ENCODE results near the gene CRYZL1.
A peak's percentile ranks its signal among the peaks of the same experiment; 100 is the strongest.

The CRYZL1 gene

DNA sequence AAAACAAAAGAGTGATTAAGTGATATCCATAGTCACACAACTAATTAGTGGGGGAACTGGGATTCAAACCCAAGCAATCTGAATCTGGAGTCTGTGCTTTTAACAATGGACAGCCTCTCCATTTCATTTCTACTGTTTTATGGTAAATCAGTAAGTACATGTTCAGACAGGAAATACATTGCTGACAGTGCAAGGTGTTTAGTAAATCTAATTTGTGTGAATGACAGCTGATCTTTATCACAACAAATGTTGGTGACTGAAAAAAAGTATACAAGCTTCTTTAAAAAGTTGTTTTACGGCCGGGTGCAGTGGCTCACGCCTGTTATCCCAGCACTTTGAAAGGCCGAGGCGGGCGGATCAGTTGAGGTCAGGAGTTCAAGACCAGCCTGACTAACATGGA lies 73.6 kb downstream of the CRYZL1 start:
- Histone ChIP-seq H3K4me2 (ENCODE audit: low read length, poor library complexity, severe bottlenecking) (no peak overlapping the region), H4K91ac (ENCODE audit: low read length) (no peak overlapping the region), H3K9ac (ENCODE audit: low read length) (no peak overlapping the region), H2BK15ac (ENCODE audit: low read depth, poor library complexity, severe bottlenecking) (no peak overlapping the region), H3K14ac (ENCODE audit: low read length in 2 of 2) (no peak overlapping the region), H3K27me3 (ENCODE audit: control insufficient read depth in 1 of 2, insufficient read depth in 1 of 2, low read length in 2 of 2) (no peaks in the 10 kb centered on the region), H3K4ac (ENCODE audit: low read depth in 1 of 2, low read length in 2 of 2) (no peak overlapping the region), H3K36me3 (ENCODE audit: control insufficient read depth in 1 of 2, insufficient read depth in 2 of 2, low read depth in 1 of 2, low read length in 2 of 2) (peaks cover 13 to 93% of the 10 kb centered on the region in 2 experiments), H3K23ac (ENCODE audit: low read length in 2 of 2) (no peak overlapping the region), H2AFZ (ENCODE audit: low read depth, low read length) (no peak overlapping the region), H3K27ac (ENCODE audit: low read length, poor library complexity, severe bottlenecking) (no peak overlapping the region), H3K4me3 (ENCODE audit: insufficient read depth in 1 of 2, low read depth in 1 of 2, low read length in 2 of 2) (no peak overlapping the region), H3K79me1 (replicated peaks; ENCODE audit: low read length, poor library complexity, severe bottlenecking) (peaks cover 3% of the 10 kb centered on the region), H3K4me1 (ENCODE audit: control insufficient read depth, insufficient read depth, low read depth, low read length) (peaks cover 4% of the 10 kb centered on the region), H2BK12ac (ENCODE audit: low read length in 2 of 2) (no peak overlapping the region), H2BK120ac (ENCODE audit: low read depth, low read length) (no peak overlapping the region), H3K18ac (ENCODE audit: low read depth in 1 of 2, low read length in 2 of 2) (no peak overlapping the region), H4K8ac (ENCODE audit: low read length) (no peak overlapping the region), H3K9me3 (ENCODE audit: control insufficient read depth, low read length) (no peaks in the 10 kb centered on the region), H2BK5ac (ENCODE audit: low read depth, low read length, poor library complexity, severe bottlenecking) (no peak overlapping the region), H2AK5ac (ENCODE audit: low read length, severe bottlenecking) (no peak overlapping the region)
- WGBS, result 93% methylated on average over 6 of the region's 6 CpGs
- no peak for DNase-seq

GRCh38 chr21:33566514-33566913 lies 75.0 kb downstream of the CRYZL1 start:
- H2BK15ac ChIP-seq (ENCODE audit: low read depth, poor library complexity, severe bottlenecking), result no peak overlapping the region
- no peak overlapping the region for H3K14ac ChIP-seq (ENCODE audit: low read length in 2 of 2)
- H3K9ac ChIP-seq (ENCODE audit: low read length), result no peak overlapping the region
- H3K18ac ChIP-seq (ENCODE audit: low read depth in 1 of 2, low read length in 2 of 2), result no peak overlapping the region
- 100% methylated on average over 1 of the region's 2 CpGs for WGBS
- H3K79me1 ChIP-seq (replicated peaks; ENCODE audit: low read length, poor library complexity, severe bottlenecking), result peaks cover 3% of the 10 kb centered on the region
- DNase-seq, result no peak
- no peak overlapping the region for H3K4me3 ChIP-seq (ENCODE audit: insufficient read depth in 1 of 2, low read depth in 1 of 2, low read length in 2 of 2)
- no peak overlapping the region for H2BK5ac ChIP-seq (ENCODE audit: low read depth, low read length, poor library complexity, severe bottlenecking)
- H4K8ac ChIP-seq (ENCODE audit: low read length), result no peak overlapping the region
- no peaks in the 10 kb centered on the region for H3K9me3 ChIP-seq (ENCODE audit: control insufficient read depth, low read length)
- H2AFZ ChIP-seq (ENCODE audit: low read depth, low read length), result no peak overlapping the region
- H3K36me3 ChIP-seq (ENCODE audit: control insufficient read depth in 1 of 2, insufficient read depth in 2 of 2, low read depth in 1 of 2, low read length in 2 of 2), result peaks cover 13 to 94% of the 10 kb centered on the region in 2 experiments
- no peak overlapping the region for H2BK12ac ChIP-seq (ENCODE audit: low read length in 2 of 2)
- H3K4me2 ChIP-seq (ENCODE audit: low read length, poor library complexity, severe bottlenecking), result no peak overlapping the region
- no peak overlapping the region for H4K91ac ChIP-seq (ENCODE audit: low read length)
- no peak overlapping the region for H2AK5ac ChIP-seq (ENCODE audit: low read length, severe bottlenecking)
- no peak overlapping the region for H3K4ac ChIP-seq (ENCODE audit: low read depth in 1 of 2, low read length in 2 of 2)
- no peak overlapping the region for H2BK120ac ChIP-seq (ENCODE audit: low read depth, low read length)
- peaks cover 4% of the 10 kb centered on the region for H3K4me1 ChIP-seq (ENCODE audit: control insufficient read depth, insufficient read depth, low read depth, low read length)
- no peaks in the 10 kb centered on the region for H3K27me3 ChIP-seq (ENCODE audit: control insufficient read depth in 1 of 2, insufficient read depth in 1 of 2, low read length in 2 of 2)
- no peak overlapping the region for H3K23ac ChIP-seq (ENCODE audit: low read length in 2 of 2)
- H3K27ac ChIP-seq (ENCODE audit: low read length, poor library complexity, severe bottlenecking), result no peak overlapping the region

DNA sequence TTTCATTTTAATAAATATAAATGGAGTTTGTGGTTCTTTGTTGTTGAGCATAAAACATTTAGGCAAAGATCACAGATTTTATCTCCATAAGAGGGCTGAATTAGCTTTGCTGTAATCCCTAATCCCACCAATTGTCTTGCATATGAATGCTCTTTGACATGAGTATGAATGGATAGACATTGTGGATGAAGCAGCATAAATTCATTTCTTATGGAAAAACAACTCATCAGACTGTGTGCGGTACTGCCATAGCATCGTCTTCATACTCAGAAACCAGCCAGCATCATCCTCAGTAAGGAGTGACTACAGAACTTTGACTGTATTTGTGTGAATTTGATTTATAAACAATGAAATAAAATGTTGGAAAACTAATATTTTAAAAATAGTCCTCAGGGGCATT lies 79.2 kb downstream of the CRYZL1 start:
- 100% methylated on average over 1 of the region's 2 CpGs for WGBS
- Histone ChIP-seq H2BK5ac (ENCODE audit: low read depth, low read length, poor library complexity, severe bottlenecking) (no peak overlapping the region), H3K18ac (ENCODE audit: low read depth in 1 of 2, low read length in 2 of 2) (no peak overlapping the region), H3K9me3 (ENCODE audit: control insufficient read depth, low read length) (no peaks in the 10 kb centered on the region), H3K9ac (ENCODE audit: low read length) (no peak overlapping the region), H3K79me1 (replicated peaks; ENCODE audit: low read length, poor library complexity, severe bottlenecking) (peaks cover 7% of the 10 kb centered on the region), H3K36me3 (ENCODE audit: control insufficient read depth in 1 of 2, insufficient read depth in 2 of 2, low read depth in 1 of 2, low read length in 2 of 2) (peaks cover 11 to 94% of the 10 kb centered on the region in 2 experiments), H3K27ac (ENCODE audit: low read length, poor library complexity, severe bottlenecking) (no peak overlapping the region), H3K14ac (ENCODE audit: low read length in 2 of 2) (no peak overlapping the region), H2AFZ (ENCODE audit: low read depth, low read length) (no peak overlapping the region), H3K4me1 (ENCODE audit: control insufficient read depth, insufficient read depth, low read depth, low read length) (no peaks in the 10 kb centered on the region), H2BK12ac (ENCODE audit: low read length in 2 of 2) (no peak overlapping the region), H2AK5ac (ENCODE audit: low read length, severe bottlenecking) (no peak overlapping the region), H3K4me3 (ENCODE audit: insufficient read depth in 1 of 2, low read depth in 1 of 2, low read length in 2 of 2) (no peak overlapping the region), H3K4me2 (ENCODE audit: low read length, poor library complexity, severe bottlenecking) (no peak overlapping the region), H4K91ac (ENCODE audit: low read length) (no peak overlapping the region), H4K8ac (ENCODE audit: low read length) (no peak overlapping the region), H3K23ac (ENCODE audit: low read length in 2 of 2) (no peak overlapping the region), H2BK120ac (ENCODE audit: low read depth, low read length) (no peak overlapping the region), H3K27me3 (ENCODE audit: control insufficient read depth in 1 of 2, insufficient read depth in 1 of 2, low read length in 2 of 2) (no peaks in the 10 kb centered on the region), H2BK15ac (ENCODE audit: low read depth, poor library complexity, severe bottlenecking) (no peak overlapping the region), H3K4ac (ENCODE audit: low read depth in 1 of 2, low read length in 2 of 2) (no peak overlapping the region)
- no peak for DNase-seq

DNA sequence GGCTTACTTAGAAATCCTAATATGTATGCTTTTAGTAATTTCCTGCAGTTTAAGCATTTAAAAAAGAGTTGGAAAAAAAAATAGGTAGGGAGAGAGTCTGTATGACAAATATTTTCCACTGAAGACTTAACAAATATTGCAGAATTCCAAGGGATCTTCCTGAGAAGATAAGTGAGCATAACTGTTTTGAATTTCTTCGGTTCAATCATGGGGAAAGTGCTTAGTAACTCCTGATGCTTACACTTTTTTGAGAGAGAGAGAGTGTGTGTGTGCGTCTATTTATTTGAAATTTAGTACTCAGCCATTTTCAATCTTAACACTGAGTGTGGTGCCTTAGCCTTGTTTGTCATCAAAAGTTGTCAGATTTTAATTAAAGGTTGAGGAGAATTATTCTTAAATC lies 80.2 kb downstream of the CRYZL1 start:
- Histone ChIP-seq H3K4me2 (ENCODE audit: low read length, poor library complexity, severe bottlenecking) (no peak overlapping the region), H2BK12ac (ENCODE audit: low read length in 2 of 2) (no peak overlapping the region), H3K27me3 (ENCODE audit: control insufficient read depth in 1 of 2, insufficient read depth in 1 of 2, low read length in 2 of 2) (no peaks in the 10 kb centered on the region), H2AK5ac (ENCODE audit: low read length, severe bottlenecking) (no peak overlapping the region), H3K18ac (ENCODE audit: low read depth in 1 of 2, low read length in 2 of 2) (no peak overlapping the region), H3K4me1 (ENCODE audit: control insufficient read depth, insufficient read depth, low read depth, low read length) (no peaks in the 10 kb centered on the region), H4K8ac (ENCODE audit: low read length) (no peak overlapping the region), H3K36me3 (ENCODE audit: control insufficient read depth in 1 of 2, insufficient read depth in 2 of 2, low read depth in 1 of 2, low read length in 2 of 2) (peaks cover 15 to 94% of the 10 kb centered on the region in 2 experiments), H2AFZ (ENCODE audit: low read depth, low read length) (no peak overlapping the region), H3K4me3 (ENCODE audit: insufficient read depth in 1 of 2, low read depth in 1 of 2, low read length in 2 of 2) (no peak overlapping the region), H4K91ac (ENCODE audit: low read length) (no peak overlapping the region), H3K4ac (ENCODE audit: low read depth in 1 of 2, low read length in 2 of 2) (no peak overlapping the region), H2BK5ac (ENCODE audit: low read depth, low read length, poor library complexity, severe bottlenecking) (no peak overlapping the region), H3K23ac (ENCODE audit: low read length in 2 of 2) (no peak overlapping the region), H3K9me3 (ENCODE audit: control insufficient read depth, low read length) (no peaks in the 10 kb centered on the region), H3K9ac (ENCODE audit: low read length) (peak overlapping the region; percentile 12), H2BK120ac (ENCODE audit: low read depth, low read length) (no peak overlapping the region), H3K14ac (ENCODE audit: low read length in 2 of 2) (no peak overlapping the region), H2BK15ac (ENCODE audit: low read depth, poor library complexity, severe bottlenecking) (no peak overlapping the region), H3K27ac (ENCODE audit: low read length, poor library complexity, severe bottlenecking) (no peak overlapping the region), H3K79me1 (replicated peaks; ENCODE audit: low read length, poor library complexity, severe bottlenecking) (peaks cover 6% of the 10 kb centered on the region)
- 93% methylated on average over 2 of the region's 2 CpGs for WGBS
- peak; percentile 32 for DNase-seq
